ENCODE results near the gene MRPL11.

MRPL11 gene

DNA sequence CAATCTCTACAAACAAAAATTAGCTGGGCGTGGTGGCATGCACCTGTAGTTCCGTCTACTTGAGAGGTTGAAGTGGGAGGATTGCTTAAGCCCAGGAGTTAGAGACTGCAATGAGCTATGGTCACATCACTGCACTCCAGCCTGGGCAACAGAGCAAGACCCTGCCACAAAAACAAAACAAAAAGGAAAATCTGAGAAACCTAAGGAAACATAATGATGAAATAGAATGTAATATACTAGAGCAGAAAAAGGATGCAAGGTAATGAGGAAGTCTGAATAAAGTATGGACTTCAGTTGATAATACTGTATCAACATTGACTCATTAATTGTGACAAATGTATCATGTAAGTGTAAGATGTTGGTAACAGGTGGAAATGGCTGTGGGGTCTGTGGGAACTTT, 9.7 kb downstream of the MRPL11 start:
- no peak for DNase-seq

DNA sequence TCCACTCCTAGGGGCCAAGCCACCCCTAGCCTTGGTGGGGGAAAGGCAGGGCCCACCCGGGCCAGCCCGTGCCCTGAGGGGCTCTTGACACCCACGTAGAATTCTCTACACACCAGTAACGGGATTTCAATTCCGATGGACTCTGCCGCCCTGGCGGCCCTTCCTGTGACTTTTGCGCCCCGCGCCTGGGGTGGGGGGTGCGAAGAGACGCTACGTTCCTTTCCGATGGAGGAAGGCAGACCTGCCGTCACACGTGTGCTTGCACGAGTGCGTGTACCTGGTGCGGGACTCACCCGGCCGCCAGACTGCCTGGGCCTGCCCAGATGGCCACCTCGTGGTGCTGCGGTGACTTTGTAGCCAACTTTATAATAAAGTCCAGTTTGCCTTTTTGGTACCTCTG, 12.3 kb downstream of the MRPL11 start:
- DNase-seq: no peak

DNA sequence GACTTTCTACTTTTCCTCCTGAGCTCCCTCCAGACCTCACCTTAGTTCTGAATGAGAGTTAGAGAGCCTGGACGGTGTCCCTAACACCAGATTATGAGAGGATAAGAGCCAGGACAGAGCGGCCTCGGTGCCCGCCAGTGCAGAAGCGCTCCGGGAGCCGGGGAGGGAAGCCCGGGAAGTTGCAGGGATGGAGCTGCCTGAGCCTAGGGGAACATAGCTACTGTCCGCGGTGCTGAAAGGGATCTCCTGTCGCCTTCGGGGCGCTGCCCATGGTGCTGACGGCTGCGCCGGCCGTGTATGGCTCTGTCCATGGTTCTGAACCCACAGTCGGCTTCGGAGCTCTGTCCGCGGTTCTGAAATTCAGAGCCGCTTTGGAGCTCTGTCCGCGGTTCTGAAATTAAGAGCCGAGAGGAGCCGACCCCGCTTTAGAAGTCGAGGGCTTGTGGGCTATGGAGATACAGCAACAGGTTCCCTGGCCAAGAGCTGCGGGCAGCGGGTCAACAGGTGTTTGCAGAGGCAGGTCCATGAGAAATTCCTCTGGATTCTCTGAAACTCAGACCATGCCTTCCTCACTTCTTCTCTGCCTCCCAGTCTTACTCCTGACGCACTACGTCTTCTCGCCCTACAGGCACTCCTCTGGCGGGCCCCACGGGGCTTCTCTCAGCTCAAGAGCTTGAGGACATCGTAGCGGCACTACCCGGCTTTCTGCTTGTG, 17.0 kb downstream of the MRPL11 start:
- DNase-seq: peak; percentile 93

DNA sequence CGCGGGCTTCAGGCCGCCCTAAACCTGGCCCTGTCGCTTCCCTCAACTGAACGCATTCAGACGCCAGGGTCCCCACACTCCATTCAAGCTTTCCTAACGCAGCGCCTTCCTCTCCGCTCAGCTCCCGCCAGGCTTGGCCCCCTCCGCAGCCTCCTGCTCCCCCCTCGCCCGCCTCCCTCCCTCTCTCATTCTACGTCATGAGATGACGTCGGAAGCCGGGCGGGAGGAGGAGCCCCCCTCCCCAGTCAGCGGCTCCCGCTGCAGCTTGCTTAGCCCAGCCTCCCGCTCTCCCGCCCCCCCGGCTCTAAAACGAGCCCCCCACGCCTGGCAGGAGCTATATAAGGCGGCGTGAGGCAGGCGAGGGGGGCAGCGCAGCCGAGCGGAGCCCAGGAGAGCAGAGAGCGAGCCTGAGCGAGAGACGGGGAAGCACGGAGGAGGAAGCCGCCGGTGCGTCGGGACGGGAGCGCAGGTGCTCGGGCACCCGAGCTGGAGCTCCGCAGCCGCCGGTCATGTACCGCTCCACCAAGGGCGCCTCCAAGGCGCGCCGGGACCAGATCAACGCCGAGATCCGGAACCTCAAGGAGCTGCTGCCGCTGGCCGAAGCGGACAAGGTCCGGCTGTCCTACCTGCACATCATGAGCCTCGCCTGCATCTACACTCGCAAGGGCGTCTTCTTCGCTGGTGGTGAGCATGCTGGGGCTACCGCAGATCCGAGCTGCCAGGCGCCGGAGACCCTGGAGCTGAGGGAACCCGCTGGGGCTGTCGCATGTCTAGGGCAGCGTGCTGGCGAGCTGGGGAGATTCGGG, 17.8 kb downstream of the MRPL11 start, which contains the start of gene NPAS4:
Gene NPAS4 (plus strand): TSS at position 365 of the 806 bp plus-strand sequence. CDS start 145 bp downstream, at position 510.
- DNase-seq: no peak

DNA sequence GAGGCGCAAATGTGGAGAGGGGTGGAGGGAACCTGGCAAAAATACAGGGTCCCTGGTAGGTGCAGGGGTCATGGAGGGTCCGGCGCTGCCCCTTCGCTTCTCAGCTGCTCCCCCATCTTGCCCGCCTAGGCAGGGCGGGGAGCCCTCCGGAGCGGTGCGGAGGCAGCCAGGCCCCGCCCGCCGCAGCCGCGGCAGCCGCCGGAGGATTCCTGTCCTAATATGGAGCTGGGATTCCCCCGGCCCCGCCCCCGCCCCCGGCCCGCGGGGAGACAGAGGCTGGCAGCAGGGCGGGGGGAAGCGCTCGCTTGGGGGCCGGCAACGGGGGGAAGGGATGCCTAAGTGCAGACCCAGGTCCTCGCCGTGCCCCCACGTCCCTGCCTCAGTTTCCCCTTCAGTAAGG, 18.8 kb downstream of the MRPL11 start:
- no peak for DNase-seq

DNA sequence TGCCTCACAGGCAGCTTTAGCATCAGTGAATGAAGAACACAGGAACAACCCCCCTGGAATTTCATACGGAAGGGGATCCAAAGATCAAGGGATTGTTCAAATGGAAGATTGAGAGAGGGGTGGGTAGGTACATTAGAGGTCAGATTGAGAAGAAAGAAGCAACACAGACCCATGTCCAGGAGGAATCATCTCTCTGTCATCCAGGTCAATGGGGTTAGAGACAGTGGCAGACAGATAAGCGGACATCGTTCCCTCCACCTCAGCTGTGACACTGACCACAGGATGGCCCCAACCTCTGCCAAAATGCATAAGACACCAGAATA, 19.7 kb downstream of the MRPL11 start:
- no peak for DNase-seq

DNA sequence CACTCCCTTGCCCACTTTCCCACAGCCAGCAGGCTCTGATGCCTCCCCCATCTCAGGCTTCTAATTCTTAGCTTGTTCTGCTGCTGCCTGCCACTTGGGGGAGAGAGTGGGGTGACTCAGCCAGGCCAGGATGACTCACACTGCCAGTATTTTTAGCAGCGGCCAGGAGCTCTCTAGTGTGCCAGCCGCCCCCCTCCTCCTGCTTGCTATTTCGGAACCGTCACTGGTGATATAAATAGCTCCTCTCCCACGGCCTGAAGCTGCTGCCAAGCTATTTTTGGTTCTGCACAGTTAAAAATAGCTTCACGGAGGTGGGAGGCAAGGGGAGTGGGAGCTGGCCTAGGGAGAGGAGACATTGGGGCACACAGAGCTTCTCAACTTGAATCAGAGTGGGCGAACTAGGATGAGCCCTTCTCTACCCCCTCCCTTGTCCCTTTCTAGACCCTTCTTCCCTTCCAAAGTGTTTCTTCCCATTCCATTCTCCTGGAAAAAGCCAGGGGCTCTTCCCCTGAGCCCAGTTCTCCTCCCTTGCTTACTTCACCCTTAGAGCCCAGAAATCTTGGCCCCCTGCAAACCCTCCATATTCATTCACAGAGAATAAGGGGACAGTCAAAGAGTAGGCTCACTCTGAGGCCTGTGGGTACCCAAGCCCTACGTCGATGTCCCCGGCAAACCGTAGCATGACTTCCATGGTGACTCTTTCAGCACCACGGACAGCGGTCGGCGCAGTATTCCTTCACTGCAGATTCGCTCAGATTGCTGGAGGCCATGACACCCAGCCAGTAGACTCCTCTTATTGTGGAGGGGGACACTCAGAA, 20.3 kb downstream of the MRPL11 start:
- peak; percentile 98 for DNase-seq

DNA sequence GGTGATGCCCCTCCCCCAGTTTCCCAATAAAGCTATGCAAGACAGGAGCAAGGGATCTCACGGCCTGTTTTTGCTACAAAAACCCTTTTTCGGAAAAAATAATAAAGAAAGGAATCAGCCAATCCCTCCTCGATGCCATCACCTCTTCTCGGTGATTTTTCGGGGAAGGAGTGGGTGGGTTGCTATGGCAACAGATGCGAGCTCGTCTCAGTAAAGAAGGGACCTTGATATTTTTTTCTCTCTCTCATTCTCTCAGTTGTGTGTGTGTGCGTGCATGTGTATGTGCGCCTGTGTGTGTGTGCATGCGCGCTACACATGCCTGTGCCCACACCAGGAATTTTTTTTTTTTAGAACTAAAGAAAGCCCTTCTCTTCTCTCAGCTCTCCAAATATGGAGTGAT, 21.6 kb downstream of the MRPL11 start:
- DNase-seq: no peak

DNA sequence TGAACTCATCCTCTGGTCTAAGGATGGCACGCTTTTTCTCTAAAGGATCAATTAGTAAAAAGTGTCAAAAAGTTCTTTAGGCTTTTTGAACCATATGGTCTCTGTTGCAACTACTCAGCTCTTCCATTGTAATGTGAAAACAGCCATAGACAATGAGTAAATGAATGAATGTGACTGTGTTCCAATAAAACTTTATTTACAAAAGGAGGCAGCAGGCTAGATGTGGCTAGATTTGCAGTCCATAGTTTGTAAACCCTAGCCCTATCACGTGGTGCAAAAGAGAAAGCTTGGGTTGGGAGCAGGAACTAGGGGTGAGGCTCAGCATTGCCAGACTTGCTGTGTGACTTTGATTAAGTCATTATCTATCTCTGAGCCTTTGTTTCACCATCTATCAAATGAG, 23.2 kb downstream of the MRPL11 start:
- no peak for DNase-seq

DNA sequence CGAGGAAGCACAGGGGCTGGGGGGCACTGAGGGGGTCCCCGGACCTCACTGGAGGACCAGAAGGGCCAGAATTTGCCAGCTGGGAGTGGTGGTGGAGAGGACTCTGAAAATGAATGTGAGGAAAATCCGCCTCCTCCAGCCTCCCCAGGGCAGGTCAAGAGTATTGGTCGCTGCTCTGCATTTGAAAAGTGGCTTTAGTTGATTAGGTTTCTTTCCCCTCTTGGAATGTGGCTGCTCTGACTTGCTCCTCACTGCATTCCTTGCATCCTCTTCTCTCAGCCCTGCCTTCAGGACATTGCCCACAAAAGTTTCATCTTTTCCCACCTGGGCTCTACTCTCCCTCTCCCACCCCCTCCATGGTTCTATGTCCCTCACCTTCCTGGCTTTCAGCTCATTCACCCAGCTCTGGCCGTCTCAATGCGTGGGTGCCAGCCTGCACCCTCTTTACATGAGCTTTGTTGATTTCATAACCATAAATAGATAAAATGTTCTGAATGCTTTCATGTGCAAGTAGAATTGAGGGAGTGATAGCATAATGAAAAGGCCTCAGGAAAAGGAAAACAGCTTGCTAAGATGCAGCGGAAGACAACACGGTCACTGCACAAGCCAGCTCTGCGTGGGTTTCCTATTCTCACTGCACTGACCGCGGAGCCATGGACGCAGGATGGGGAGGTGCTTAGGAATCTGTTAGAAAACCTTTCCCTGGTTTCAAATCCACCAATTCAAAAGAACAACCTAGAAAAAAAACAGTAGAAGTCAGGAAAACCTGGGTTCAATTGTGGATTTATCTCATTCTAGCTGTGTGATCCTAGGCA, 24.3 kb downstream of the MRPL11 start:
- no peak for DNase-seq

DNA sequence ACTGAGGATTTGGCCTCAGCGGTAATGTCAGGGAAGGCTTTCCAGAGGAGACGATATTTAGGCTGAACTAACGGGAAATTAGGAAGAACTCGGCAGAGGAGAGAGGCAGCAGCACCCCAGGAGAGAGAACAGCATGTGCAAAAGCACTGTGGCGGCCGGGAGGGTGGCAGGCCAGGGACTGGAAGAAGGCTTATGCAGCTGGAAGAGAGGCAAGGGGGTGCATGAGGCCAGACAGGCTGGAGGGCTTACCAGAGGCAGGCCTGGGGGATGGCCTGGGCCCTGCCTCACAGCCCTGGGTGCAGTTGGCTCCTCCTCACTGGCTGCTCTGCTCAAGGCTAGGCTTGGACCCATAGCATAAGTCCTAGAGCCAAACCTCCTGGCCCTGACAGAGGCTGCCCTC, 25.5 kb downstream of the MRPL11 start:
- no peak for DNase-seq

DNA sequence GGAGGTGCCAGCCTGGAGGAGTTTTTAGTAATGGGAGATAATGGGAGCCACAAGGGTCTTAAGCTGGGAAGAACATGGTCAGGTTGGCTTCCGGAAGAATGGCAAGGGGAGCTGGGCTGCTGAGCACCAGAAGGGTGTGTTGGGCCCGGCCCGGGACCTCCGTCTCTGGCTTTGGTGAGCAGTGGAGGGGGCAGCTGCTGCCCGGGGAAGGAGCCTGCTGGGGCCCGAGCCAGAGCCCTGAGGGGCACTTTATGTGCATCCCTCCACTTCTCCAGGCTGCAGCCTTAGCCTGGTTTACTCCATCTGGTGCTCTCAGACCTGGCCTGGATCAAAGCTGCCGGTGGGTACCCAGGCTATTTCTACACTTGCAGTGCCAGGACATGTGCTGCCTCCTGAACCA, 26.5 kb downstream of the MRPL11 start:
- no peak for DNase-seq

DNA sequence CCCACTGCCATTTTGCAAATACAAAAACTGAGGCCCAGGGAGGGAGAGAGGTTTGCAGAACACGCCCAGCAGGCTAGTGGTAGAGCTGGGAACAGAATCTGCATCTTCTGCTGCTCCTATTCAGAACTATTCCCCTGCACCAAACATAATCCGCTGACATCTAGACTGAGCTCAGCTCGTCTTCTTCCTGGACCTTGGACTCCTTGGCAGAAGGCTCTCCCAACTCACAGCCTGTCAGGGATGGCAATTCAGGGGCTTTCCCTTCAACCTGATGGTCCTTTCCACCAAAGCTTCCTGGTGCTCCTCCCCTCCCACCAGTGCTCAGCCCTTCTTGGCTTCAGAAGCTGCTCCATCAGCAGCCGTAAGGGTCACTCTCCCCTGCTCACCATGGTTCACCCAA, 27.3 kb downstream of the MRPL11 start:
- DNase-seq: no peak

DNA sequence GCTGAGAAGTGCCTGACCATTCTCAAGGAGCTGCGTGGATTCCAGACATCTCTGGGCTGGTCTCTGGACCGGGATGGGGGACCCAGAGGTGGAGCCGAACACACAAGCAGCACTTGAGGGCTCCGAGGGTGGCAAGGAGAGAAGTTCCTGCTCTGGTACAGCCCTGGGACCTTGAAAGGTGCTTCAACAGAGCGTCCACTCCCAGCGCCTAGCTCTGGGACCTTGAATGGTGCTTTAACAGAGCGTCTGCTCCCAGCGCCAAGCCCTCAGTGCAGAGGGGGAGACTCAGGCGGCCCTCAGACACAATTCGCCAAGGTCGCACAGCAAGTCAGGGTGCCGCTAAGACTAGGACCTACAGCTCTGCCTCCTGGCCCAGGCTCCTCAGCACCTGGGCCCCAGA, 28.5 kb downstream of the MRPL11 start:
- no peak for DNase-seq

DNA sequence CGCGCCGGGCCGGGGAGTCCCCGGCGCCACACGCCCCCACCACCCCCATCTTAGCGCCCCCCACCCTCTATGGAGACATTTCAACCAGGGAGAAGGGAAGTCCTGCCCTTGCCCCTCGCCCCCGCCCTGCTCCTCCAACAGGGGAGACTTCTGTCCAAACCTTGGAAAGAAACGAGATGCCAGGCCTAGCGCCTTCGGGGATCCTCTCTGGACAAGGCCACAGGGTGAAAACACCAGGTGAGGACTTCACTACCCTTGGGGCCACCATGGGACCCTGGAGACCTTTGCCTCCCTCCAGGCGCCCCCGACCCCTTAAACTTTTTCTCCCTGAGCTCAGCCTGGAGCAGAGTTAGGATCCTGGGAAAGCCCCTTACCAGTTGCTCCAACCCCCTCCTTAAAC, 29.4 kb downstream of the MRPL11 start:
- DNase-seq: no peak

DNA sequence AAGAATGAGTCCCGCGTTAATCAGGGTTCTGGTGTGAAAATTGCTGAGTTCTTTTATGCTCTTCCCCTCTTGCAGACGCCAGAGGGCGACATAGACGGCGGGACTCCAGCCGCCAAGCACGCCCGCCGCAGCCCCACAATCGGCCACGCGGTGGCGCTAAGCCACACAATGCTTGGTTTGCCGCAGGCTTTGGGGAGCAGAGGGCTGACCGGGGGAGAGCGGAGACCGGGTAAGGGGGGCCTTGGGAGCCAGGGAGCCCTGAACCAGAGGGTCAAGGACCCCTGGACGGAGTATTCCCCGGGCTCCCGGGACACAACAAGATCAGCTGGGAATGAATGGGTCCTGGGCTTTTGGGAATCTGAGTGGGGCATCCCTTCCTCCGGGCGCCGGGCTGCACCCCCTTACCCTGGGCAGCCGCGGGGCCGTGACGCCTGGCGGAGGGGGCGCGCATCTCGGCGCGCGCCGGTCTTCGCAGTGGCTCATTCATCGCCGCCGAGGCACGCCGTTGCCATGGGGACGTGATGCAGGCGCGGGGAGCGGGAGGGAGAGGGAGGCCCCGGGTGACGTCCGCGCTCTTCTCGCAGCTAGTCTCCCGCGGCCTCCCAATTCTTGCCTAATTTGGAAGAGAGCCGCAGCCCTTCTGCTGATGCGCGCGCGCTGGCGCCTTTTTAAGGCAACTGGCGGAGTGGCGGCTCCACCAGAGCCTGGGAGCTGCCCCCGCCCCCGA, 30.0 kb downstream of the MRPL11 start:
- peak; percentile 99 for DNase-seq

DNA sequence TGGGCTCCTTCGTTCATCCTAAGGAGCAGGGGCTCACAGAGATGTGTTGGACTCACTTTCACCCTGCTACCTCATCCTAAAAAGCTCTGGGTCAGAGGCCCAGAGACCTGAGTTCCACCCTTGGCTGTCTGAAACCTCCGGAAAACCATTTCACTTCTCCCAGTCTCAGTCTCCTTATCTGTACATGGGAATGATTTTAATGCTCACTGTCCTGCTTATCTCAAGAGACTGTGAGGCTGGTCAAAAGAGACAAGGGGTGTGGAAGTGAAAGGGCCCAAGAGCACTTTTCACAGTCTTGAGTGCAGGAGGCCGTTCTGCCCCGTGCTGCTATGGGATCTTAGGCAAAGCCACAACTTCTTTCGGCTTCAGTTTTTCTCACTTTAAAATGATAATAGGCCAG, 31.0 kb downstream of the MRPL11 start:
- DNase-seq: no peak

DNA sequence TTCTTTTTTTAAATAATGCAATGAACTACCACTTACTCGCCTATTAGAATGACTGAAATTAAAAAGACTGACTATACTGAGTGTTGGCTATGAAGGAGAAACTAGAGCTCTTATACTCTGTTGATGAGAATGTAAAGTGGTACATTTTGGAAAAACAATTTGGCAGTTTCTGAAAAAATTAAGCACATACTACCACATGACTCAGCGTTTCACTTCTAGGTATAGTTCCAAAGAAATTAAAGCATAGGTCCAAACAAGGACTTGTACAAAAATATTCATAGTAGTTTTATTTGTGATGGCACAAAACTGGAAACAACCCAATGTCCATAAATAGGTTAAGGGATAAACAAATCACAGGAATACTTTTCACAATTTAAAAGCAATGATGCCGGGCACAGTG, 44.7 kb downstream of the MRPL11 start:
- DNase-seq: no peak

DNA sequence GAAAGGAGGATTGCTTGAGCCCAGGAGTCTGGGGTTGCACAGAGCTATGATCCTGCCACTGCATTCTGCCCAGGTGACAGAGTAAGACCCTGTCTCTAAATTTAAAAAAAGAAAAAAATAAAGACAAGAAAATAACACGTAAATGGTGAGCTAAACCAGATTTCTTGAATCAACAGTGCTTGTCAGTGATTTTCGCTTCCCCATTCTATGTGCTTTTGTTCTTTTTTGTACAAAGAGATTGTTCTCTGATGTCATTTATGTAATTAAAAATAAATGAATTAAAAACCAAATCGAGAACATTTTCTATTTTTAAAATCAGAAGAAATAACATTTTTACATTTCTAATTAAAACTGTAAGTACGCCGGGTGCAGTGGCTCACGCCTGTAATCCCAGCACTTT, 47.3 kb downstream of the MRPL11 start:
- DNase-seq: no peak

DNA sequence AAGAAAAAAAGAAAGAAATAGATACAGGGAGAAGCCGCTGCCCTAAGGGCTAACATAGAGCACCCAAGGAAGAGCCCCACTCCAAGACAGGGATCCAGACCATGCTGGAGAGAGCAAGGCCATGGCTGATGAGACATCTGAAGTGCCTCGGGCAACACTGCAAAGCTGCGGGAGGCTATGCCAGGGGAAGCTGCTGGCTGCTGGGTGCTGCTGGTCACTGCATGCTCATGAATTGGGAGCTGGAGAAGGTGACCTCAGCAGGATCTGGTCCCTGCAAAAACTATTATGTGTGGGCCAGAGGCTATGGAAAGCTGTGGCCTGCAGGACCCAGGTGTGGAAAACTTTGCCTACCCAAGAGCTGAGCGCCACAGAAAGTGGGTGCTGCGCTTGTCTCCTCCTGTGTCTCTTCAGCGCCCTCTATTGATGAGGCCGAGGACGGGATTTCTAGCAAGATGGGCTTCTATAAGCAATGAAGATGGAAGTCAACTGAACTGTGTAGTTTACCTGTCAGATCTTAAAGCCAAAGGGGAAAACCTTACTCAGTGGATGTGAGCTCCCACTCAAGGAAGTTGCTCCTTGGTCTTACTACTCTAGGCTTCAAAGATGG, 49.8 kb downstream of the MRPL11 start:
- no peak for DNase-seq

DNA sequence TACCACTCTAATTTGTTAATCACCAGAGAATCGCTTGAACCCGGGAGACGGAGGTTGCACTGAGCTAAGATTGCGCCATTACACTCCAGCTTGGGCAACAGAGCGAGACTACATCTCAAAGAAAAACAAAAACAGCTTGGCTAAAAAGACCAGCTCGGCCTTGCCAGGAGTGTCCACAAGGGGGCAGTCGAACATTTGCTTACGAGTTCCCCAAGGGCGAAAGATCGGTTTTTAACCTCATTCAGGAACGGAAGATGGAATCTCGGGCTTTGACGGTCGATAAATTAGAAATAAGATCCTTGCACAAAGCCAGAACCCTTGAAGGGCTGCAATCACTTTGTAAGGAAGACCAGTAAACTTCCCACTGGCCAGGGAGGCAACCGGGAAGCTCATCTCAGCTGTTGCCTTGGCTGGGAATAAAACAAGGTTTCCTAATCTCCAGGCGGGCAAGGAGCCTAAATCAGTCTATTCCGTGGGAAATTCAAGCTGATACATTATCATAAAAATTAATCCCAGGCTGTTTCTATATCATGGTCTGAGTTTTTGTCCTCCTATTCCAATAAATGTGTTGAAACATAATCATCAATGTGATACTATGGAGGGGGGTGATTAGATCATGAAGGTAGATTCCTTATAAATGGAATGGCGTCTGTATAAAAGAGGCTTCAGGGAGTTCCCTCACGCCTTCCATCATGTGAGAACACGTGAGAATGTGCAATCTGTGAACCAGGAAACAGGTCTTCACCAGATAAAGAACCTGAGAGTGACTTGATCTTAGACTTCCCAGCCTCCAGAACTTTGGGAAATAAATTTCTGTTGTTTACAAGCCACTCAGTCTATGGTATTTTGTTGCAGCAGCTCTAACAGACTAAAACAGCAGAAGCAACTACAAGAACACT, 52.2 kb downstream of the MRPL11 start:
- DNase-seq: no peak
